Testis (tissue), 2 donors: ENCODE measurements around the gene DAB1.

Source experiments
- CTCF ChIP-seq, 3 experiments: fragments of 450-650 bp in 2 of 3; fragments of 200-600 bp in 1 of 3; sonication (generic) in 1 of 3; IDR thresholded peaks; one replicate each; pipeline ENCODE4 v1.5.1; 2016 to 2019; ENCODE audit warnings: antibody characterized with exemption in 3 of 3, mild to moderate bottlenecking in 2 of 3, moderate library complexity in 1 of 3
- POLR2A ChIP-seq: fragments of 450-650 bp; IDR thresholded peaks from one replicate; pipeline ENCODE4 v1.6.1; 2017; ENCODE audit warnings: antibody characterized with exemption, mild to moderate bottlenecking, moderate library complexity

- TF ChIP-seq POLR2A = no peak
- TF ChIP-seq CTCF (IDR thresholded peaks at IDR 0.05) = no peak
Measured at GRCh38 chr1:57341721-57342120, 82.1 kb downstream of the DAB1 start.
